Transverse colon (tissue), 4 donors: Measurements from ENCODE around the gene RIPPLY2. TPM values are rescaled to one million over a fixed set of nuclear protein-coding genes. Genes with fewer than 3 reads are reported as not detected.

ENCODE experiments used
- DNase-seq: peaks from one replicate; pipeline ENCODE4 v3.0.0-alpha.2; 2019
- H3K27ac ChIP-seq, 4 donors: fragments of 200-600 bp; sonication (generic); 2 replicates each; pipeline ENCODE4 v1.5.1; 2016 to 2018; ENCODE audit warnings: inconsistent platforms in 4 of 4
- H3K27me3 ChIP-seq: fragments of 200-600 bp; sonication (generic); 2 replicates; pipeline ENCODE4 v1.5.1; 2017; ENCODE audit warnings: inconsistent platforms
- H3K36me3 ChIP-seq, 4 donors: fragments of 200-600 bp; sonication (generic); 2 replicates each; pipeline ENCODE4 v1.5.1; 2017 to 2019; ENCODE audit warnings: inconsistent platforms in 4 of 4
- H3K4me1 ChIP-seq, 4 donors: fragments of 200-600 bp; sonication (generic); 2 replicates each; pipeline ENCODE4 v1.5.1; 2017 to 2020; ENCODE audit warnings: inconsistent platforms in 4 of 4
- H3K4me3 ChIP-seq, 4 donors: fragments of 200-600 bp; sonication (generic); 1 replicate in 1 of 4; 2 replicates in 3 of 4; pipeline versions ENCODE4 v1.5.1 to v1.6.1; 2017 to 2019; ENCODE audit warnings: inconsistent platforms in 4 of 4
- H3K9me3 ChIP-seq, 2 donors: fragments of 200-600 bp; sonication (generic); 2 replicates each; pipeline ENCODE4 v1.5.1; 2017 to 2019; ENCODE audit warnings: inconsistent platforms in 2 of 2
- EP300 ChIP-seq: sonication (generic); formaldehyde crosslinking; IDR thresholded peaks from one replicate; pipeline ENCODE4 v1.6.1; 2017; ENCODE audit warnings: antibody characterized with exemption, low read depth
- POLR2A ChIP-seq: fragments of 450-650 bp; IDR thresholded peaks from one replicate; pipeline ENCODE4 v1.6.1; 2016; ENCODE audit warnings: antibody characterized with exemption, mild to moderate bottlenecking, moderate library complexity
- POLR2AphosphoS5 ChIP-seq, 3 donors: sonication (generic); formaldehyde crosslinking; IDR thresholded peaks; one replicate each; pipeline ENCODE4 v1.6.1; 2016; ENCODE audit warnings: antibody characterized with exemption in 3 of 3
- WGBS, 2 donors: methylation state at CpG; one replicate each; pipeline ENCODE4 v1.1.5; 2018; ENCODE audit warnings: low coverage in 1 of 2; 5-methylcytosine and 5-hydroxymethylcytosine counted together
- in situ Hi-C, 4 donors: fragments of 200-750 bp; cut with MboI; loops; one replicate each; pipeline versions ENCODE4 v1.15.0 to v1.15.1; 2017; ENCODE audit warnings: low sequenced_read_pairs in 3 of 4, low pct_ligation_motif_present in 1 of 4, low pct_unique_long_range_greater_than_20kb in 1 of 4
- intact Hi-C: fragments of 100-400 bp; cut with DNase I; formaldehyde crosslinking; loops from one replicate; pipeline ENCODE4 v1.15.1; 2023; ENCODE audit warnings: low total_unique reads
- total RNA-seq, 4 donors: library from RNA; depleted of rRNA; stranded (reverse); fragments of >200 nt; gene quantifications; one replicate each; pipeline ENCODE4 v1.1.0, GENCODE V29; 2016
- TF ChIP-seq, protein P1 (sequence below), 5 experiments: fragments of 200-600 bp in 3 of 5; fragments of 450-650 bp in 2 of 5; sonication (generic) in 3 of 5; IDR thresholded peaks; 1 replicate in 2 of 5; 2 replicates in 3 of 5; pipeline ENCODE4 v1.5.1; 2016 to 2017; ENCODE audit warnings: antibody characterized with exemption in 5 of 5, inconsistent platforms in 3 of 5, mild to moderate bottlenecking in 2 of 5, moderate library complexity in 1 of 5

RIPPLY2 gene
- total RNA-seq, 4 donors from 2014 or later, result not detected

DNA sequence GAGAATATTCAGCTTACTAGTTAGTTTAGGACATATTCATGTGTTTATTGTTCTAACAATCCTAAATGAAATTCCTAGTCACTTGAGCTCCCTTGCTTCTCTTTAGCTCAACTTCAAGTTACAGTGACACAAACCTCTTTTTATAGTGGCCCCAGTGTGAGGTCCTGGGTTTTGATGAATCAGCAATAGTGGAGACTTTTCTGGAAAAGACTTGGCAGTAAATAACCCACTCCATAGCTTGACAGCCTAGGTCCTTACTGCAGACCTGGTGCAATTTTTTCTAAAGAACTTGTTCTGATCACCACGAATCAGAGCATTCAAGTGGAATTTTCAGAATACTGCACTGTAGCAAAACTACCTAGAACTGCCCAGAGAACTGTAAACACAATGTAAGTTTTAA lies 6.9 kb upstream of the RIPPLY2 start:
- TF ChIP-seq POLR2A (no peak), POLR2AphosphoS5 (IDR thresholded peaks at IDR 0.05) (no peak), EP300 (no peak)
- H3K27me3 ChIP-seq, result peaks cover 23% of the 10 kb centered on the region
- no peak overlapping the region for H3K27ac ChIP-seq
- H3K36me3 ChIP-seq, result no peaks in the 10 kb centered on the region
- intact Hi-C loops (no loop called here), in situ Hi-C loops (no loop called here)
- no peak overlapping the region for H3K4me3 ChIP-seq
- H3K4me1 ChIP-seq, result no peaks in the 10 kb centered on the region
- no peaks in the 10 kb centered on the region for H3K9me3 ChIP-seq
- WGBS, 2 donors, result 39% methylated on average over 1 of the region's 1 CpG; no CpG with 5 or more reads in 1 of the 2 donors
- DNase-seq, result no peak

DNA sequence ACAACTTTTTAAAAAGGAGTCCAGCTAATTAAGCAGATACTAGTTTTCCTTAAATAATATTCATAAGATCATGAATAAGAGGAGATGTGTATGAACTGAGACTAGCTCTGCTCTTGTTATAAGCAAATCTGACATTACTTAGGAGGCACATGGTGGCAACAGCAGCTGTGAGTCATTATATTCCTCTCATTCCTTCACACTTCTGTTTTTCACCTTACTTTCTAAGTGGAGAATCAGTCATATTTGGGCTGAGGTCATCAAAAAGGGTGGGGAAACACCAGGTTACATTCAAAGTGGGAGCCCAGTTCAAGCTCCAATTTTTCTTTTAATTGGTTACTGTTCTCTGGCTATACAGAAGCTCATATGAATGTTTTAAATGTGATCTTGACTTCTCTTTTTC lies 6.0 kb upstream of the RIPPLY2 start:
- no peaks in the 10 kb centered on the region for H3K36me3 ChIP-seq
- no peaks in the 10 kb centered on the region for H3K4me1 ChIP-seq
- no peaks in the 10 kb centered on the region for H3K9me3 ChIP-seq
- H3K27me3 ChIP-seq, result peaks cover 32% of the 10 kb centered on the region
- H3K27ac ChIP-seq, result no peak overlapping the region
- no peak overlapping the region for H3K4me3 ChIP-seq
- intact Hi-C loops, result no loop called here
- in situ Hi-C loops, result no loop called here
- no peak for DNase-seq
- TF ChIP-seq, protein P1, sequence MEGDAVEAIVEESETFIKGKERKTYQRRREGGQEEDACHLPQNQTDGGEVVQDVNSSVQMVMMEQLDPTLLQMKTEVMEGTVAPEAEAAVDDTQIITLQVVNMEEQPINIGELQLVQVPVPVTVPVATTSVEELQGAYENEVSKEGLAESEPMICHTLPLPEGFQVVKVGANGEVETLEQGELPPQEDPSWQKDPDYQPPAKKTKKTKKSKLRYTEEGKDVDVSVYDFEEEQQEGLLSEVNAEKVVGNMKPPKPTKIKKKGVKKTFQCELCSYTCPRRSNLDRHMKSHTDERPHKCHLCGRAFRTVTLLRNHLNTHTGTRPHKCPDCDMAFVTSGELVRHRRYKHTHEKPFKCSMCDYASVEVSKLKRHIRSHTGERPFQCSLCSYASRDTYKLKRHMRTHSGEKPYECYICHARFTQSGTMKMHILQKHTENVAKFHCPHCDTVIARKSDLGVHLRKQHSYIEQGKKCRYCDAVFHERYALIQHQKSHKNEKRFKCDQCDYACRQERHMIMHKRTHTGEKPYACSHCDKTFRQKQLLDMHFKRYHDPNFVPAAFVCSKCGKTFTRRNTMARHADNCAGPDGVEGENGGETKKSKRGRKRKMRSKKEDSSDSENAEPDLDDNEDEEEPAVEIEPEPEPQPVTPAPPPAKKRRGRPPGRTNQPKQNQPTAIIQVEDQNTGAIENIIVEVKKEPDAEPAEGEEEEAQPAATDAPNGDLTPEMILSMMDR (IDR thresholded peaks at IDR 0.05), result no peak
- TF ChIP-seq POLR2A, result no peak
- no peak for TF ChIP-seq POLR2AphosphoS5 (IDR thresholded peaks at IDR 0.05)
- TF ChIP-seq EP300, result no peak

DNA sequence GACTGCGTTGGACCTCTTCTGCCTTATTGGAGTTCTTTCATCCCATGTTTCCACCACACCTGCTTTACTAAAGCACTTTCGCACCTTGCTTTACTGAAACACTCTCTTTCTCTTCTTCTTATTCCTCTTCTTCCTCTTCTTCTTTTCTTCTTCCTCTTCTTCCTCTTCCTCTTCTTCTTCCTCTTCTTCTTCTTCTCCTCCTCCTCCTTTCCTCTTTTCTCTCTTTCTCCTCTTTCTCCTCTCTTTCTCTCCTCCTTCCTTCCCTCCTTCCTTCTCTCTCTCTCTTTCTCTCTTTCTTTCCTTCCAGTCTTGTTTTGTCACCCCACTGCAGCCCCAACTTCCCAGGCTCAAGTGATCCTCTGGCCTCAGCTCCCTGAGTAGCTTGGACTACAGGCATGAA lies 4.0 kb upstream of the RIPPLY2 start:
- Histone ChIP-seq H3K27me3 (peaks cover 52% of the 10 kb centered on the region), H3K4me3 (no peak overlapping the region), H3K36me3 (no peaks in the 10 kb centered on the region), H3K9me3 (no peaks in the 10 kb centered on the region), H3K4me1 (peaks cover 0 to 15% (median 14%) of the 10 kb centered on the region in 4 donors), H3K27ac (no peak overlapping the region)
- intact Hi-C loops (no loop called here), in situ Hi-C loops (no loop called here)
- TF ChIP-seq, protein P1 (IDR thresholded peaks at IDR 0.05), result no peak
- TF ChIP-seq POLR2A (no peak), POLR2AphosphoS5 (IDR thresholded peaks at IDR 0.05) (no peak)
- no peak for DNase-seq
- WGBS, 2 donors, result 77 to 86% methylated on average over 2 of the region's 2 CpGs

DNA sequence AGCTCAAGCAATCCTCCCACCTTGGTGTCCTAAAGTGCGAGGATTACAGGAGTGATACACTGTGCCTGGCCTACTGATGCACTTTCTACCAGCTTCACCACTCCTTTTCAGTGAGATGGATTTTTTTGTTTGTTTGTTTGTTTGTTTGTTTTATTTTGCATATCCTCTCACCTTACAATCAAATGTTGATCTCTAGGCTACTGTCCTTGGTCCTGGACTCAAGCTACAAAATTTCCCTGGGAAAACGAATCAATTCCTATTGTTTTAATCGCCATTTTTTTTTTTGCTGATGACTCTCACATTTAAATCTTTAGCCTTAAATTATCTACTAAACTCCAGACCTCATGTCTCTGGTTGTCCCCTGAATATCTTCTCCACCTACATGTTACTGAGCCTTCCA lies 3.5 kb upstream of the RIPPLY2 start:
- Histone ChIP-seq H3K36me3 (no peaks in the 10 kb centered on the region), H3K9me3 (no peaks in the 10 kb centered on the region), H3K4me1 (peaks cover 0 to 15% (median 14%) of the 10 kb centered on the region in 4 donors), H3K27ac (no peak overlapping the region), H3K4me3 (no peak overlapping the region), H3K27me3 (peaks cover 56% of the 10 kb centered on the region)
- in situ Hi-C loops (no loop called here), intact Hi-C loops (no loop called here)
- no peak for DNase-seq
- TF ChIP-seq POLR2A (no peak), EP300 (no peak), POLR2AphosphoS5 (IDR thresholded peaks at IDR 0.05) (no peak)
- TF ChIP-seq, protein P1 (IDR thresholded peaks at IDR 0.05), result no peak
- WGBS, 2 donors, result 63 to 71% methylated on average over 2 to 3 of the region's 3 CpGs

DNA sequence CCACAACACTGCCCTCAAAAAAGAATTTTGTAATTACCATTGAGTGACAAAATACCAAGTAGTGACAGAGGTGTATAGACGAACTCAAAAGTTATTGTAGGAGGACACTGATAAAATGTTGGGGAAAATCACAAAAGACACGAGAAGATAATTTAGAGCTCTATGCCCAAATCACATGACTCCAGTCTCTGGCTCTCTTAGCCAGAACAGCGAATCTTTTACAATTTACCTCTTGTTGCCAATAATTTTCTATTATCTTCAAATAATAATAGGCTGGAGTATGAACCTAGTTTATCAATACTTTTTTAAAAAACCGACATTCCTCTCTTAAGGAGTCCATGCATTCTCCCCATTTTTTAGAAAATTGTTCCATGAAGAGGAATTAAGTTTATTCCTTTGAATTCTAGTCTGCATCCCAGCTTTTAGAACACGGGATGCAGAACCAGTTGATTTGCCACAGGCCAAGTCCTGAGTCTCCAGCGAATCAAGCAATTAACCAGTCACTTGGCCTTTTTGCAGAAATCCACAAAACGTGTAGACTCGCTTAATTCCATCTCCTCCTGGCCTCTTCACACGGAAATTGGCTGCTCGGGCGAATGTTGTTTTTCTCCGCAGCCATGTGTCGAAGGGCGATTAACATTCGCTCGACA lies 507 bp upstream of the RIPPLY2 start:
- peak overlapping the region; percentile 18 to 46 (median 27) for H3K4me3 ChIP-seq
- H3K4me1 ChIP-seq, result peaks cover 0 to 15% (median 14%) of the 10 kb centered on the region in 4 donors
- intact Hi-C loops, result no loop called here
- in situ Hi-C loops, result no loop called here
- TF ChIP-seq POLR2A (no peak), EP300 (no peak), POLR2AphosphoS5 (IDR thresholded peaks at IDR 0.05) (no peak)
- TF ChIP-seq, protein P1 (IDR thresholded peaks at IDR 0.05), result no peak
- H3K27me3 ChIP-seq, result peaks cover 62% of the 10 kb centered on the region
- DNase-seq, result no peak
- no peaks in the 10 kb centered on the region for H3K9me3 ChIP-seq
- no peak overlapping the region for H3K27ac ChIP-seq
- H3K36me3 ChIP-seq, result no peaks in the 10 kb centered on the region
- WGBS, 2 donors, result 18 to 39% methylated on average over 4 to 16 of the region's 16 CpGs
